LNCAP (cell line): ENCODE results near the gene C20orf141.

ENCODE experiments used
- CTCF ChIP-seq: fragments of 450-650 bp; IDR thresholded peaks from 2 replicates; pipeline ENCODE4 v1.5.1; 2017; ENCODE audit warnings: mild to moderate bottlenecking

C20orf141 gene

DNA sequence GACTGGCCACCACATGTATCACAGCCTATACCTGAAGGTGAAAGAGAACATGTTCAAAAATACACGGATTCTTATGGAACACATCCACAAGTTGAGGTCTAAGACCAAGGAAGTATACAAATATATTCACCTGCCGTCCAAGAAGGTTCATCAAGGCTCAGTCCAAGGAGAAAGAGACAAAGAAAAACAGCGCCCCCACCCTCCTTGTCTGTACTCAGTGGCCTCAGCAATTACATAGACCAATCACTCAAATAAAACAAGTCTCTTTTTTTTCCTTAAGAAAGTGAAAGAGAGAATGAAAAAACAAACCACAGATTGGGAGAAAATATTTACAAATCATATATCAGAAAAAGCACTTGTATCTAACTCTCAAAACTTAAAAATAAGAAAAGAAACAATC is 33.8 kb upstream of the C20orf141 start:
- 0 out of 2 replicates have a peak, but pooled peaks have one; percentile 11 for TF ChIP-seq CTCF

- no peak for TF ChIP-seq CTCF
Observed at GRCh38 chr20:2783908-2784566, 30.8 kb upstream of the C20orf141 start.

DNA sequence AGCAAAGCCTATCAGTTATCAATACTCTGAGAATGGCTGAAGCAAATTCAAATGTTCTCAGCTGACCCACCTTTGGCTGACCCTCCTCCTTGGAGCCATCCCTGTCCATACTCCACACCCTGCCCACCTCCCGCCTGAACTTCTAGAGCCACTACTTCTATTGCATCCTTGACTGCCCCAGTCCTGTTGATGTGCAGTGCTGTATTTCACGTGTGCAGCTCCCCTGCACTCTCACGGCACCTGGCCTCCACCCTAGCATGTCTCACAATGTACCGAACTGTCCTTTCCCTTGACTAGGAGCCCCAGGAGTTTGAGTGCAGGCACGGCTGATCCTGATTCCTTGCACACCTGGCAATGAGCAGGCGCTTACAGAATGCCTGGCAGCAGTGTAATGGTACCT is 21.3 kb upstream of the C20orf141 start:
- TF ChIP-seq CTCF = no peak

DNA sequence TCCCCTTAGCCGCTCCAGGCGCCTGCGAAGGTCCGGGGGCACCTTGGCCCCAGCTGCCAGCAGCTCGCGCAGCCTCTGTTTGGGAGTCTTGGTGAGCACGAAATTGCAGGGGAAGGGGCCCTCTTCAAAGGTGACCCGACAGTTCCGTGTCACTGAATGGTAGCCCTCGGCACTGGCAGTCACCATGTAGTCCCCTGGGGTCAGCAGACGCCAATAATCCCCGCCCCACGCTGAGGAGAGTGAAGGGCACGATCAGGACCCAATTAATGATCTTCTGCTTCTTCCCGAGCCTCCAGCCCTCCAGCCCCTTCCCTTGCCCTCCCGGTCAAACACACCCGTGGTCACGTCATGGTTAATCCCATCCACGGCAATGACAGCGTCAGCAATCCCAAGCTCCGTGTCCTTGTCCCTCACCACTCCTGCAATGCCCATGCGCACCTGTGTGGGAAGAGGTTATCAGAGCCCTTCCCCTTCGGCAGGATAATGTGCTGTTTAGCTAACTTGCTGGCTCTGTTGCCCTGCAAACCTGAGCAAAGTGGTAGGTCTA is 20.5 kb upstream of the C20orf141 start:
- no peak for TF ChIP-seq CTCF

- no peak for TF ChIP-seq CTCF
Observed at GRCh38 chr20:2794866-2795447, 19.8 kb upstream of the C20orf141 start.

DNA sequence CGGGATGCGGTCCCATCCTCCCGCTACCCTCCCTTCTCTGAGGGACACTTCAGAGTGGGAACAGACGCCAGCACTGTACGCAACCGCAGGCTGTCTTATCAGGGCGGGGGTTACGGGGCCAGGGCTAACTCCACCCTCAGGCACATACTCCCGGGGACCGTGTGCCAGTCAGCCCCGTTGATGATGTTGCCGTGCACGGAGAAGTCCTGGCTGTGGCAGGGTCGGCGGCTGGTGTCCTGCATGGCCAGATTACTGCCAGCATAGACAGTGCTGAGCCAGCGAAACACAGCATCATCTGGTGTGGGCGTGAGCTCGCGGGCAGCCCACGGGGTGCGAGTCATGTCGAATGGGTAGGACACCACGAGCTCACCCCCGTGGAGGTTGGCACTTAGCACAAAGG is 19.3 kb upstream of the C20orf141 start:
- TF ChIP-seq CTCF = no peak

DNA sequence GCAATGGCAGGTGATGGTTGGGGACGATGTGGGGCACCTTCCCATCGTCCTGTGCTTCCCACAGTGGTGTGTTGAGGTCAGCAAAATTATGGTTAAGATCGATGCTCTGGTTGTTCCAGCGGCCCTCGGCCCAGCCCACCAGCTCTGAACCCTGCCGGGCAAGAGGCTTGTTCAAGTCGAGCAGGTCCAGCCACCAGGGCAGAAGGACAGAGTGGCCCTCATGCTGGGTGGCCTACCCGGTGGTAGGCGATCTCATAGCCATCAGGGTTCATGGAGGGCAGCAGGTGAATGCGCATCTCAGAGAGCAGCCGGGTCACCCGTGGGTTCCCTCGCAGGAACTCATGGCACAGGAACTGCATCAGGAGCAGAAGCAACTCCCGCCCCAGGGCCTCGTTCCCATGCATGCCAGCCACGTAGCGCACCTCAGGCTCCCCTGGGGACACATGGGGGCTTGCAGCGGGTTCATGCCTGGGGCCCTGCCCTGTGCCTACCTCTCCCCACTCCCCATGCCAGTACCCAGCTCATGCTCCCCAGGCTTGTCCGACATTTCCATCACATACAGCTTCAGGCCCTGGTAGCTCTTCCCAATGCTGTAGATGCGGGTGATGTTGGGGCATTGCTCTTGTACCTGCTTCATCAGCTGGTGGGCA is 18.7 kb upstream of the C20orf141 start:
- no peak for TF ChIP-seq CTCF
